Mesothelial cell of epicardium (in vitro differentiated cells): ENCODE data around the gene RIN3. TPM values are rescaled to one million over a fixed set of nuclear protein-coding genes. Genes with fewer than 3 reads are reported as not detected.

Experiments used
- DNase-seq, 2 experiments: peaks; one replicate each; pipeline ENCODE4 v3.0.0; 2021; ENCODE audit warnings: low spot score in 2 of 2; ENCODE audit not compliant: unreplicated experiment in 2 of 2
- H3K27ac Mint-ChIP-seq: 2 replicates; pipeline ENCODE4 v1.8.0; 2021; ENCODE audit warnings: mixed read lengths
- H3K27me3 Mint-ChIP-seq: 2 replicates; pipeline ENCODE4 v1.8.0; 2021; ENCODE audit warnings: low read depth, mixed read lengths
- H3K36me3 Mint-ChIP-seq: 2 replicates; pipeline ENCODE4 v1.8.0; 2021; ENCODE audit warnings: mixed read lengths
- H3K4me1 Mint-ChIP-seq: 2 replicates; pipeline ENCODE4 v1.8.0; 2021; ENCODE audit warnings: mixed read lengths
- H3K4me3 Mint-ChIP-seq: 2 replicates; pipeline ENCODE4 v1.8.0; 2021; ENCODE audit warnings: mild to moderate bottlenecking, moderate library complexity, mixed read lengths
- H3K9me3 Mint-ChIP-seq: 2 replicates; pipeline ENCODE4 v1.8.0; 2021; ENCODE audit warnings: mixed read lengths
- total RNA-seq: library from RNA; stranded (reverse); gene quantifications from 3 replicates; pipeline ENCODE4 v1.2.1, GENCODE V29; 2021
- TF ChIP-seq, protein P1 (sequence below): fragments of 200-600 bp; sonication (generic); IDR thresholded peaks from one replicate; pipeline ENCODE4 v1.5.0; 2021; ENCODE audit warnings: antibody characterized with exemption; ENCODE audit not compliant: unreplicated experiment

The RIN3 gene
- total RNA-seq, 1 donor from 2014 or later, result 19.9 TPM

DNA sequence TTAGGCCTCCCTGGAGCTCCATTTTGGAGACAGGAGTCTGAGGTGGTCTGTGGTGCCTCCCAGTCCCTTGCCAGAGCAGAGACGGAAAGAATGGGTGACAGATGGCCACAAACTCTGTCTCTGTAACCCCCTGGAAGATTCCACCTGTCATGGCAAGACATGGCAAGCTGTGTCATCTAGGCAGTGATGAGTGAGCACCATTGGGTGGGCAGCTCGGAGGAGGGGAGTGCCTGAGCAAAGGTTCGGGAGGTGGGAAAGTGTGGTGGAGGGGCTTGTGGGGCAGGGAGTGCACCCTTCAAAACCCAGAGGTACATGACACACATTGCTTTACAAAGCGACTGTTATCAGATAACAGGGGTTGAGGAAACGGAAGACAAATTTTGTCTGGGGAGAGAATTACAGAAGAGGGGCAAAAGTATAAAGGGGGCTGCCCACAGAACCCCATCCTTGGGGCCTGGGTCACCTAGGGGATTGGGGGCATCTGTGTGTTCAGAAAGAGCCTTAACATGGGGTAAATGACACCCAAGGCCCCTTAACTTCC is 3.5 kb downstream of the RIN3 start:
- Mint-ChIP-seq H3K36me3 (no peaks in the 10 kb centered on the region), H3K27me3 (no peaks in the 10 kb centered on the region), H3K4me1 (no peaks in the 10 kb centered on the region), H3K4me3 (no peak overlapping the region), H3K27ac (no peak overlapping the region), H3K9me3 (peaks cover 4% of the 10 kb centered on the region)
- TF ChIP-seq, protein P1, sequence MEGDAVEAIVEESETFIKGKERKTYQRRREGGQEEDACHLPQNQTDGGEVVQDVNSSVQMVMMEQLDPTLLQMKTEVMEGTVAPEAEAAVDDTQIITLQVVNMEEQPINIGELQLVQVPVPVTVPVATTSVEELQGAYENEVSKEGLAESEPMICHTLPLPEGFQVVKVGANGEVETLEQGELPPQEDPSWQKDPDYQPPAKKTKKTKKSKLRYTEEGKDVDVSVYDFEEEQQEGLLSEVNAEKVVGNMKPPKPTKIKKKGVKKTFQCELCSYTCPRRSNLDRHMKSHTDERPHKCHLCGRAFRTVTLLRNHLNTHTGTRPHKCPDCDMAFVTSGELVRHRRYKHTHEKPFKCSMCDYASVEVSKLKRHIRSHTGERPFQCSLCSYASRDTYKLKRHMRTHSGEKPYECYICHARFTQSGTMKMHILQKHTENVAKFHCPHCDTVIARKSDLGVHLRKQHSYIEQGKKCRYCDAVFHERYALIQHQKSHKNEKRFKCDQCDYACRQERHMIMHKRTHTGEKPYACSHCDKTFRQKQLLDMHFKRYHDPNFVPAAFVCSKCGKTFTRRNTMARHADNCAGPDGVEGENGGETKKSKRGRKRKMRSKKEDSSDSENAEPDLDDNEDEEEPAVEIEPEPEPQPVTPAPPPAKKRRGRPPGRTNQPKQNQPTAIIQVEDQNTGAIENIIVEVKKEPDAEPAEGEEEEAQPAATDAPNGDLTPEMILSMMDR, result no peak
- no peak for DNase-seq

DNA sequence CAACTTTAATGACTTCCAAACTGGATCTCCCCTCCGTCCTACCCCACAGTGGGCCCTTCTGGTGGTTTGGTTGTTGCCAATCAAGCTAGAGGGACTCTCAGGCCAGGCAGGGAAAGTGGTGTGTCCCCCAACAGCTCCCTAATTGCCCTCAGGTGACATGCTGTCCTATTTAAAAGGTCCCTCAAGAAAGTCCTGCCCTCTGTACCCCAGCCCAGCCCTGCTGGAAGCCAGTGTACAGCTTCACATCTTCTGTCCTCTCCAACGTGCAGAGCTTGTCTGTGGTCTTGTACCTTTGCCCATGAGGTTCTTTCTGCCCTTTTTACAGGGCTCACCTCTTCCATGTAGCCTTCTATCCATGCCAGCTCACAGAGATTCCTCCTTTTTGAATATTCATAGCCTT is 4.2 kb downstream of the RIN3 start:
- H3K27me3 Mint-ChIP-seq, result no peaks in the 10 kb centered on the region
- no peak for DNase-seq
- no peak overlapping the region for H3K4me3 Mint-ChIP-seq
- peaks cover 4% of the 10 kb centered on the region for H3K9me3 Mint-ChIP-seq
- TF ChIP-seq, protein P1, result no peak
- no peaks in the 10 kb centered on the region for H3K36me3 Mint-ChIP-seq
- H3K4me1 Mint-ChIP-seq, result no peaks in the 10 kb centered on the region
- no peak overlapping the region for H3K27ac Mint-ChIP-seq

DNA sequence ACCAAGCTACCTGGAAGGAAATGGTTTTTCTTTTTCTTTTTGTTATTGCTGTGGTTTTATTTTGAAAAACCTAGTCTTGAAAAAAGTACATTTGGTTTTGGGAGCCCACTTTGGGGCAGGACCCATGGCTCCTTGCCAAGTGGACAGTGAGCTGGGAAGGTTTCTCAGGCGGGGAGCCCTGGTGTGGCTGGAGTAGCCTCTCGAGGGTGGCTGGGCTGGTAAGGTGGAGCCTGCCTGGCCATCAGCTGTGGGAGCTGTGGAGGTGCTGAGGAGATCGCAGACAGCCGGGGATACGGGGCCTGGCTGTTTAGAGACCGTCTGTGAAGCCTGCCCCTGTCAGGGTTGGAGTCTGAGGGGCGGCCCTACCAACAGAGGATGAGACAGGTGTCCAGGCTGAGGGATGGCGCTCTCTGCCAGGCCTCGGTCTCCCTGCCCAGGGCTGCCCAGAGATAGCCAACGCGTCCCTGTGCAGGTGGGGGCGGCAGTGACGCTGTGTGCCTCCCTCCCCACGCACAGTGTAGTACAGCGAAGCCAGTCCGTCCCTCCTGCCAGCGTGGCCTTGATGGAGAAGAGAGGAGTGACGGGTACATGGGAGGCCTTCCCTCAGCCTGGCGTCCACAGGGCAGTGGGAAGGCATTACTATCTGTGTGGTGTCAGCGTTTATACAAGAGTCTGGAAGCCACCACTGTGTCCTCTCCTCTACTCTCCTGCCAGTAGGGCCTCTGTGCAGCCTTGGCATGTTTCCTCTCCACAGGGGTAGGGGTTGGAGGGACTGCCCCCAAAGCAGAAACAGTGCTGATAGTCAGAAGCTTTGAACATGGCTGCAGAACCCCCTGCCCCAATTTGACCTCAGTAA is 5.9 kb downstream of the RIN3 start:
- H3K9me3 Mint-ChIP-seq, result peaks cover 4% of the 10 kb centered on the region
- H3K27ac Mint-ChIP-seq, result no peak overlapping the region
- H3K27me3 Mint-ChIP-seq, result no peaks in the 10 kb centered on the region
- H3K4me1 Mint-ChIP-seq, result no peaks in the 10 kb centered on the region
- no peak for DNase-seq
- H3K36me3 Mint-ChIP-seq, result no peaks in the 10 kb centered on the region
- TF ChIP-seq, protein P1, result no peak
- H3K4me3 Mint-ChIP-seq, result no peak overlapping the region

DNA sequence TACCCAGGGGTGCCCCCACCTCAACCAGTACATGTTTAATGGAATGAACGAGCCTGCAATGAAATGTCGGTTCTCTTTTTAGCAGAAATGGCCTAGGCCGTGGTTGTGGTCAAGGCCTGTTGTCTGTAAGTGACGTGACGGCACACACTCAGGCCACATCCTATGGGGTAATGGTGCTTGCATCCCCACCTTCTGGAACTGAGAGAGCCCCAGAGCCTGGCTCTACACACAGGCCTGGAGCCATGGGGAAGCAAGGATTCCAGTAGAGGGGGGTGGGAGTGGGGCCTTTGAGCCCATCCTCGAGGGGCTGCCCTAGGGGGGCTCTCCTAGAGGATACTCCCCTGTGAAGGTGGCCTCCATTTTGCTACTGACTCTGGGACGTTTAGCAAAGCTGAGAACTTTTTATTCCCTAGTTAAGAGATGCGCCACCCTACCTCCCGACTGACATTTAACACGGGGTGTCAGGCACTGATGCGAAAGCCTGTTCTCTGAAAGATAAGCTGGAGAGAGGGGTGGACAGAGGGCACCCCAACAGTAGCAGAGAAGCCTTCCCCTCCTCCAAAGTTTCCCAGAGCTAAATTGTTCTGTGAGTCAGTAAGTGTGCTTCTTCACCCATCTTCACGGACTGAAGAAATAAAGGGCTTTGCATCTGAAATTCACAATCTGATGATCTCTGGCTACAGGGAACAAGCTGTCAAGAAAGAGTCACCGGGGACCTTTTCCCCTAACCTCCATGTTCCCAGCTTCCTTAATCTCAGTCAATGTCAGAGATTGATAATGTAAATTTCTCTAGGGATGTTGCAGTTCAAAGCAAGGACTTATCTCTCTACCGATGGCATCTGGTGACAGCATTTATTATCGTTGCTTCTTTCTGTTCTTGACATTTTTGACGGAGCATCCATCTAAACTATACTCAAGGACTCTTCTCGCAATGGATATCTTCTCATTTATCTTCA is 6.8 kb downstream of the RIN3 start:
- H3K36me3 Mint-ChIP-seq, result no peaks in the 10 kb centered on the region
- DNase-seq, result no peak
- no peaks in the 10 kb centered on the region for H3K4me1 Mint-ChIP-seq
- H3K9me3 Mint-ChIP-seq, result peaks cover 4% of the 10 kb centered on the region
- TF ChIP-seq, protein P1, result no peak
- H3K4me3 Mint-ChIP-seq, result no peak overlapping the region
- no peak overlapping the region for H3K27ac Mint-ChIP-seq
- H3K27me3 Mint-ChIP-seq, result no peaks in the 10 kb centered on the region

DNA sequence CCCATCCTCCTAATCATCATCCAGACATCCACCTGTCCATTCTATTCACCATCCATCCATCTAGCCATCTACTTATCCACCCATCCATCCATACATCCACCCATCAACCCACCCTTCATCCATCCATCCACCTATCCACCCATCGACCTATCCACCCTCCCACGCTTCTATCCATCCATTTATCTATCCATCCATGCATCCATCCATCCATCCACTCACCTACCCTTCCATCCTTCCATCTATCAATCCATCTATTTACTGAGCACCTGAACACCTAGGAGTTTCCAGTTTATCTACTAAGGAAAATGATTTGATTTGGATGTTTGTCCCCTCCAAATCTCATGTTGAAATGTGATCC is 7.5 kb downstream of the RIN3 start:
- Mint-ChIP-seq H3K9me3 (peaks cover 4% of the 10 kb centered on the region), H3K36me3 (no peaks in the 10 kb centered on the region), H3K4me1 (no peaks in the 10 kb centered on the region), H3K27ac (no peak overlapping the region), H3K4me3 (no peak overlapping the region), H3K27me3 (no peaks in the 10 kb centered on the region)
- no peak for DNase-seq
- TF ChIP-seq, protein P1, result no peak
